BJ (cell line): ENCODE results near the gene CIRBP. TPM values are rescaled to one million over a fixed set of nuclear protein-coding genes. Genes with fewer than 3 reads are reported as not detected.

Experiments
- CTCF ChIA-PET: fragments of 350-600 bp; formaldehyde crosslinking; extraction: SDS; loops from one replicate; lab custom pipeline; 2021; ENCODE audit warnings: antibody characterized with exemption, inconsistent platforms; lab: Yijun Ruan, JAX
- POLR2A ChIA-PET: fragments of 300-600 bp; sonication (Branson Sonifier 250); formaldehyde crosslinking; extraction: SDS; loops from one replicate; lab custom pipeline; 2021; ENCODE audit warnings: antibody characterized with exemption; lab: Charles Lee
- DNase-seq: peaks from one replicate; pipeline ENCODE4 v3.0.0-alpha.2; 2011; ENCODE audit warnings: low read depth
- H3K27me3 ChIP-seq: 2 replicates; pipeline ENCODE4 v1.6.0; 2011; ENCODE audit warnings: low read length; ENCODE audit not compliant: control insufficient read depth, insufficient read depth
- H3K36me3 ChIP-seq: 2 replicates; pipeline ENCODE4 v1.5.1; 2011; ENCODE audit warnings: low read length; ENCODE audit not compliant: control insufficient read depth, insufficient read depth
- H3K4me3 ChIP-seq: 2 replicates; pipeline ENCODE4 v1.5.1; 2011; ENCODE audit warnings: low read depth, mild to moderate bottlenecking, control low read depth, low read length
- CTCF ChIP-seq: IDR thresholded peaks from 2 replicates; pipeline ENCODE4 v1.5.1; 2011; ENCODE audit warnings: low read depth, mild to moderate bottlenecking, control low read depth, inconsistent platforms, low read length, moderate library complexity; ENCODE audit not compliant: insufficient read depth
- polyA plus RNA-seq: library from polyadenylated mRNA; depleted of rRNA; stranded (reverse); fragments of >200 nt; gene quantifications from 2 replicates; pipeline ENCODE4 v1.2.3, GENCODE V29; 2011

CIRBP gene
- polyA plus RNA-seq, 1 experiment: 342 TPM

GRCh38 chr19:1234051-1234954 lies 34.8 kb upstream of the CIRBP start:
- no peak for TF ChIP-seq CTCF
- no peaks in the 10 kb centered on the region for H3K27me3 ChIP-seq
- POLR2A ChIA-PET: no interaction called here
- DNase-seq: no peak
- CTCF ChIA-PET: no interaction called here
- H3K36me3 ChIP-seq: peaks cover 10% of the 10 kb centered on the region
- no peak overlapping the region for H3K4me3 ChIP-seq

GRCh38 chr19:1234955-1235380 lies 34.2 kb upstream of the CIRBP start:
- TF ChIP-seq CTCF: no peak
- Histone ChIP-seq H3K27me3 (no peaks in the 10 kb centered on the region), H3K4me3 (no peak overlapping the region), H3K36me3 (peaks cover 10% of the 10 kb centered on the region)
- POLR2A ChIA-PET: no interaction called here
- CTCF ChIA-PET: no interaction called here
- no peak for DNase-seq

GRCh38 chr19:1235625-1236538 lies 33.2 kb upstream of the CIRBP start:
- Histone ChIP-seq H3K27me3 (no peaks in the 10 kb centered on the region), H3K36me3 (peaks cover 10% of the 10 kb centered on the region), H3K4me3 (peak overlapping the region; percentile 90)
- ChIA-PET POLR2A (no interaction called here), CTCF (no interaction called here)
- TF ChIP-seq CTCF: no peak
- no peak for DNase-seq

- Histone ChIP-seq H3K27me3 (no peaks in the 10 kb centered on the region), H3K4me3 (peak overlapping the region; percentile 90), H3K36me3 (peaks cover 10% of the 10 kb centered on the region)
- TF ChIP-seq CTCF: no peak
- ChIA-PET CTCF (no interaction called here), POLR2A (no interaction called here)
- no peak for DNase-seq
Observed at GRCh38 chr19:1236576-1236975, 32.6 kb upstream of the CIRBP start.

- no peak for TF ChIP-seq CTCF
- DNase-seq: no peak
- Histone ChIP-seq H3K36me3 (peaks cover 10% of the 10 kb centered on the region), H3K27me3 (no peaks in the 10 kb centered on the region), H3K4me3 (peak overlapping the region; percentile 90)
- ChIA-PET POLR2A (no interaction called here), CTCF (no interaction called here)
Observed at GRCh38 chr19:1237027-1237659, 32.0 kb upstream of the CIRBP start.
